Mucosa of descending colon (tissue), 3 donors: ENCODE measurements around the gene NKAIN2. TPM values are rescaled to one million over a fixed set of nuclear protein-coding genes. Genes with fewer than 3 reads are reported as not detected.

ENCODE experiments used
- ATAC-seq: fragments of 200-7000 bp; cut with Tn5 transposase; one replicate; pipeline ENCODE4 v1.9.1; 2020; ENCODE audit warnings: mild to moderate bottlenecking, moderate library complexity
- DNase-seq, 3 donors: peaks; one replicate each; pipeline ENCODE4 v3.0.0-alpha.2; 2020
- H3K36me3 ChIP-seq: fragments of 200-600 bp; one replicate; pipeline ENCODE4 v1.8.0; 2021; ENCODE audit warnings: low read depth, mild to moderate bottlenecking
- H3K4me1 ChIP-seq: fragments of 200-600 bp; one replicate; pipeline ENCODE4 v1.8.0; 2021; ENCODE audit warnings: low read depth, mild to moderate bottlenecking
- H3K4me3 ChIP-seq: fragments of 200-600 bp; one replicate; pipeline ENCODE4 v1.8.0; 2021; ENCODE audit warnings: mild to moderate bottlenecking
- H3K9me3 ChIP-seq: fragments of 200-600 bp; one replicate; pipeline ENCODE4 v1.8.0; 2021; ENCODE audit warnings: mild to moderate bottlenecking
- intact Hi-C, 2 donors: fragments of 100-400 bp; cut with DNase I in 1 of 2; cut with micrococcal nuclease in 1 of 2; formaldehyde crosslinking; loops; one replicate each; pipeline versions ENCODE4 v1.11.0 to v1.11.1; 2022; cut with DNase I, micrococcal nuclease
- total RNA-seq, 3 donors: library from RNA; stranded (reverse); fragmentation: NEBNext Ultra II Directional in 2 of 3; extraction: Animal tissue kit (Norgen Biotek cat#: 25700) in 2 of 3; gene quantifications; one replicate each; pipeline versions ENCODE4 v1.2.1 to v1.2.4, GENCODE V29; 2021 to 2023
- TF ChIP-seq, protein P1 (sequence below): fragments of 200-600 bp; IDR thresholded peaks from one replicate; pipeline ENCODE4 v1.8.0; 2022; ENCODE audit warnings: antibody characterized with exemption, mild to moderate bottlenecking
- donor health status: DM: no; HTN: no; CAD: no; lungs with moderate emphysema.
- donor health status: DM: no; HTN: no; CAD: no.
- donor health status: DM: no; HTN: yes; CAD: no.

Gene NKAIN2
- total RNA-seq, 3 donors from 2014 or later = 0.34 to 4.7 (median 0.69) TPM

GRCh38 chr6:124800222-124800621 lies 996.6 kb downstream of the NKAIN2 start:
- Histone ChIP-seq H3K4me1 (no peaks in the 10 kb centered on the region), H3K4me3 (no peak overlapping the region), H3K36me3 (no peaks in the 10 kb centered on the region), H3K9me3 (no peaks in the 10 kb centered on the region)
- TF ChIP-seq, protein P1, sequence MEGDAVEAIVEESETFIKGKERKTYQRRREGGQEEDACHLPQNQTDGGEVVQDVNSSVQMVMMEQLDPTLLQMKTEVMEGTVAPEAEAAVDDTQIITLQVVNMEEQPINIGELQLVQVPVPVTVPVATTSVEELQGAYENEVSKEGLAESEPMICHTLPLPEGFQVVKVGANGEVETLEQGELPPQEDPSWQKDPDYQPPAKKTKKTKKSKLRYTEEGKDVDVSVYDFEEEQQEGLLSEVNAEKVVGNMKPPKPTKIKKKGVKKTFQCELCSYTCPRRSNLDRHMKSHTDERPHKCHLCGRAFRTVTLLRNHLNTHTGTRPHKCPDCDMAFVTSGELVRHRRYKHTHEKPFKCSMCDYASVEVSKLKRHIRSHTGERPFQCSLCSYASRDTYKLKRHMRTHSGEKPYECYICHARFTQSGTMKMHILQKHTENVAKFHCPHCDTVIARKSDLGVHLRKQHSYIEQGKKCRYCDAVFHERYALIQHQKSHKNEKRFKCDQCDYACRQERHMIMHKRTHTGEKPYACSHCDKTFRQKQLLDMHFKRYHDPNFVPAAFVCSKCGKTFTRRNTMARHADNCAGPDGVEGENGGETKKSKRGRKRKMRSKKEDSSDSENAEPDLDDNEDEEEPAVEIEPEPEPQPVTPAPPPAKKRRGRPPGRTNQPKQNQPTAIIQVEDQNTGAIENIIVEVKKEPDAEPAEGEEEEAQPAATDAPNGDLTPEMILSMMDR = no peak
- DNase-seq = no peak
- ATAC-seq = no peak
- intact Hi-C loops = no loop called here

DNA sequence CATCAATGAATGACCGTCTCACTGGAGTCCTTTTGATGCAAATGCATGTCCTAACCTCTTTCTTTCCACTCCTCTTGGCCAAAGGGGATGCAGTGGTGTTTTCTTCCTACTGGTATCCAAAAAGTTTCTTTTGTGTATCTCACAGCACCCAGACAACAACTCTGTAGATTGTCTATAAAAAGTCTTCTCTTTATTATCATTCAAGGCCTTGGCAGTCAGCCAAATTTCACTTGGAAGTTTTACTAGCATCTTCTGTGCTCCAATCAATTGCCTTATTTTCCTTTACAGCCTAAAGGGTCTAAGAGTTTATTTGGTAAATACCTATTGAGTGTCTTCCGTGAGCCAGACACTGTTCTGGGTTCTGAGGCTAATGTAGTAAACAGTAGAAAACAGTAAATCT lies 1008.4 kb downstream of the NKAIN2 start:
- Histone ChIP-seq H3K4me1 (no peaks in the 10 kb centered on the region), H3K9me3 (no peaks in the 10 kb centered on the region), H3K36me3 (no peaks in the 10 kb centered on the region), H3K4me3 (no peak overlapping the region)
- intact Hi-C loops = no loop called here
- no peak for ATAC-seq
- no peak for DNase-seq
- TF ChIP-seq, protein P1 = no peak

DNA sequence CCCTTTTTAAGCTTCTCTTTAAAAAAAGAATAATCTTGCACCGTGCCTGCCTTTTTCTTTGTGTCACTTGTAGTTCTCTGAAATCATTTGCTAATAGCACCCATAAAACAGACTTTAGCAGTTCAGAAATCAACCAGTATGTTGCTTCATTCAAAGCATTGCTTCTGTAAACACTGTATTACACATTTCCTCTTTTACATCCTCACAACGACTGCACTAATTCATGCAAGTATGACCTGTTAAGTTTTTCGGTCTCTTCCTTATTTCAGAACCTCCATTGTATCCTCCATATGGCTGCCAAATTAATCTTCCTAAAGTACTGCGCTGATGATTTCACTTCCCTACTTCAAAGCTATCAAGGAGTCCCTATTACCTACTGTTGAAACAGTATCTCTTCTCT lies 1015.7 kb downstream of the NKAIN2 start:
- Histone ChIP-seq H3K36me3 (no peaks in the 10 kb centered on the region), H3K4me1 (no peaks in the 10 kb centered on the region), H3K9me3 (no peaks in the 10 kb centered on the region), H3K4me3 (no peak overlapping the region)
- no peak for DNase-seq
- TF ChIP-seq, protein P1 = no peak
- intact Hi-C loops = no loop called here
- ATAC-seq = no peak

DNA sequence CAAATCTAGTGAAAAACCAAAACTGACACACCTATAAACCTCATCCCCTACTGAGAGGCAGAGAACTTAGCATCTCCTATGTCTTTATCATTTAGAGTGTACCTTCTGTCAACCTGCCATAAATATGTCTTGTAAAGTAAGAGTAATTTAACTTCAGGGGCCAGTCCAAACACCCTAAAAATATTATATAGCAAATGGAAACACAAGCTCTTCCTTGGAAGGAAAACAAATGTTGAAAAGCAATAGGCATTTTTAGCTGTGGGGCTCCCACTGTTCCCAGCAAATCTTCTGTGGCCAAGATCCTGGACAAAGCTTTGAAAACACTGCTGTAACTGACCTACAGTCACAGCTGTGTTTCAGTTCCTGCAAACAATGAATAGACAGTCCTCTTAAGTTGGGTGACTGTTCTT lies 1018.5 kb downstream of the NKAIN2 start:
- H3K4me1 ChIP-seq = no peaks in the 10 kb centered on the region
- intact Hi-C loops = no loop called here
- TF ChIP-seq, protein P1 = no peak
- no peak overlapping the region for H3K4me3 ChIP-seq
- no peak for ATAC-seq
- H3K9me3 ChIP-seq = no peaks in the 10 kb centered on the region
- DNase-seq = no peak
- H3K36me3 ChIP-seq = no peaks in the 10 kb centered on the region

- no peak for DNase-seq
- TF ChIP-seq, protein P1 = no peak
- Histone ChIP-seq H3K36me3 (no peaks in the 10 kb centered on the region), H3K9me3 (no peaks in the 10 kb centered on the region), H3K4me3 (no peak overlapping the region), H3K4me1 (no peaks in the 10 kb centered on the region)
- intact Hi-C loops = no loop called here
- no peak for ATAC-seq
Observed at GRCh38 chr6:124822721-124823120, 1019.1 kb downstream of the NKAIN2 start.
